Measurements from ENCODE around the gene PHC3.

DNA sequence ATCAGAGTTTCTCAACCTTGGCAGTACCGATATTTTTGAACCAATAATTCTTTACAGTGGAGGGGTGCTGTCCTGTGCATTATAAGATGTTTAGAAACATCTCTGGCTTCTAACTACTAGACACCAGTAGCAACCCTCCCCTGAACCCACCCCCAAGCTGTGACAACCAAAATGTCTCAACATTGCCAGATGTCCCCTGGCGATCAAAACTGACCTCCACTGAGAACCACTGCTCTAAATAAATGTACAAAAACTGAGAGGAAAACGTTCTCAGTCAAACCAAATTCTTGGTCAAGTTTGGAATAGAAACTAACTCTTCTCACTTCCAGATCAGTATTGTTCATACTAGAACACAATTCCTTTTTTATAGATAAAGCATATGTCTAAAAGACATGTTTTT lies 85.2 kb downstream of the PHC3 start:
- TF ChIP-seq, protein P1, sequence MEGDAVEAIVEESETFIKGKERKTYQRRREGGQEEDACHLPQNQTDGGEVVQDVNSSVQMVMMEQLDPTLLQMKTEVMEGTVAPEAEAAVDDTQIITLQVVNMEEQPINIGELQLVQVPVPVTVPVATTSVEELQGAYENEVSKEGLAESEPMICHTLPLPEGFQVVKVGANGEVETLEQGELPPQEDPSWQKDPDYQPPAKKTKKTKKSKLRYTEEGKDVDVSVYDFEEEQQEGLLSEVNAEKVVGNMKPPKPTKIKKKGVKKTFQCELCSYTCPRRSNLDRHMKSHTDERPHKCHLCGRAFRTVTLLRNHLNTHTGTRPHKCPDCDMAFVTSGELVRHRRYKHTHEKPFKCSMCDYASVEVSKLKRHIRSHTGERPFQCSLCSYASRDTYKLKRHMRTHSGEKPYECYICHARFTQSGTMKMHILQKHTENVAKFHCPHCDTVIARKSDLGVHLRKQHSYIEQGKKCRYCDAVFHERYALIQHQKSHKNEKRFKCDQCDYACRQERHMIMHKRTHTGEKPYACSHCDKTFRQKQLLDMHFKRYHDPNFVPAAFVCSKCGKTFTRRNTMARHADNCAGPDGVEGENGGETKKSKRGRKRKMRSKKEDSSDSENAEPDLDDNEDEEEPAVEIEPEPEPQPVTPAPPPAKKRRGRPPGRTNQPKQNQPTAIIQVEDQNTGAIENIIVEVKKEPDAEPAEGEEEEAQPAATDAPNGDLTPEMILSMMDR (optimal IDR thresholded peaks at IDR 0.05 in 1 of 3, IDR thresholded peaks at IDR 0.05 in 1 of 3, conservative IDR thresholded peaks at IDR 0.05 in 1 of 3; ENCODE audit: extremely low read depth in 1 of 3, insufficient read depth in 2 of 3, low read length in 3 of 3), result no peak
- no peak for TF ChIP-seq EZH2 (IDR thresholded peaks at IDR 0.05; ENCODE audit: low read length)

Data from keratinocyte (primary cell).